Breast epithelium (tissue), 3 donors: ENCODE measurements around the gene TESK2.

ENCODE experiments used
- POLR2A ChIP-seq: fragments of 450-650 bp; IDR thresholded peaks from one replicate; pipeline ENCODE4 v1.6.1; 2016; ENCODE audit warnings: antibody characterized with exemption, mild to moderate bottlenecking, moderate library complexity
- POLR2AphosphoS5 ChIP-seq, 3 donors: sonication (generic); formaldehyde crosslinking; IDR thresholded peaks; one replicate each; pipeline ENCODE4 v1.6.1; 2017; ENCODE audit warnings: antibody characterized with exemption in 3 of 3
- TF ChIP-seq, protein P1 (sequence below), 3 donors: fragments of 450-650 bp; IDR thresholded peaks; one replicate each; pipeline ENCODE4 v1.5.1; 2016 to 2017; ENCODE audit warnings: antibody characterized with exemption in 3 of 3, mild to moderate bottlenecking in 3 of 3, moderate library complexity in 3 of 3

DNA sequence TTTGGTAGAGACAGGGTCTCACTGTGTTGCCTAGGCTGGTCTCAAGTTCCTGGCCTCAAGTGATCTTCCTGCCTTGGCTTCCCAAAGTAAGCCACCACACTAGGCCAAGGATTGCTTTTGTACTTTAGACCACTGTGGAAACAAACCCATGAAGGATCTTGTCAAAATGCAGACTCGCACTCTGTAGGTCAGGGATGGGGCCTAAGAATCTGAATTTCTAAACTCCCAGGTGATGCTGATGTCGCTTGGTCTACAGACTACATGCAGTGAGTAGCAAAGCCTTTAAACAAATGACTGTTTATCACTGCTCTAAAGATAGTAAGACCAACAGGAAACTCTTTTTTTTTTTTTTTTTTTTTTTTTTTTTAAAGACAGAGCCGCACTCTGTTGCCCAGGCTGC lies 96.6 kb downstream of the TESK2 start:
- TF ChIP-seq POLR2A (no peak), POLR2AphosphoS5 (IDR thresholded peaks at IDR 0.05) (no peak)
- TF ChIP-seq, protein P1, sequence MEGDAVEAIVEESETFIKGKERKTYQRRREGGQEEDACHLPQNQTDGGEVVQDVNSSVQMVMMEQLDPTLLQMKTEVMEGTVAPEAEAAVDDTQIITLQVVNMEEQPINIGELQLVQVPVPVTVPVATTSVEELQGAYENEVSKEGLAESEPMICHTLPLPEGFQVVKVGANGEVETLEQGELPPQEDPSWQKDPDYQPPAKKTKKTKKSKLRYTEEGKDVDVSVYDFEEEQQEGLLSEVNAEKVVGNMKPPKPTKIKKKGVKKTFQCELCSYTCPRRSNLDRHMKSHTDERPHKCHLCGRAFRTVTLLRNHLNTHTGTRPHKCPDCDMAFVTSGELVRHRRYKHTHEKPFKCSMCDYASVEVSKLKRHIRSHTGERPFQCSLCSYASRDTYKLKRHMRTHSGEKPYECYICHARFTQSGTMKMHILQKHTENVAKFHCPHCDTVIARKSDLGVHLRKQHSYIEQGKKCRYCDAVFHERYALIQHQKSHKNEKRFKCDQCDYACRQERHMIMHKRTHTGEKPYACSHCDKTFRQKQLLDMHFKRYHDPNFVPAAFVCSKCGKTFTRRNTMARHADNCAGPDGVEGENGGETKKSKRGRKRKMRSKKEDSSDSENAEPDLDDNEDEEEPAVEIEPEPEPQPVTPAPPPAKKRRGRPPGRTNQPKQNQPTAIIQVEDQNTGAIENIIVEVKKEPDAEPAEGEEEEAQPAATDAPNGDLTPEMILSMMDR (IDR thresholded peaks at IDR 0.05): no peak
